ENCODE data around the gene PCMT1. TPM values are rescaled to one million over a fixed set of nuclear protein-coding genes. Genes with fewer than 3 reads are reported as not detected.
"Not testable (repeated sequence)": the region's sequence is repeated elsewhere in the genome, so short reads cannot be mapped to it uniquely, and the experiment has no call there.

PCMT1 gene
- total RNA-seq, 3 donors from 2014 or later (not counting 1 experiment from before 2014, with no cell fraction given): 31.7 to 53.6 (median 41.5) TPM

DNA sequence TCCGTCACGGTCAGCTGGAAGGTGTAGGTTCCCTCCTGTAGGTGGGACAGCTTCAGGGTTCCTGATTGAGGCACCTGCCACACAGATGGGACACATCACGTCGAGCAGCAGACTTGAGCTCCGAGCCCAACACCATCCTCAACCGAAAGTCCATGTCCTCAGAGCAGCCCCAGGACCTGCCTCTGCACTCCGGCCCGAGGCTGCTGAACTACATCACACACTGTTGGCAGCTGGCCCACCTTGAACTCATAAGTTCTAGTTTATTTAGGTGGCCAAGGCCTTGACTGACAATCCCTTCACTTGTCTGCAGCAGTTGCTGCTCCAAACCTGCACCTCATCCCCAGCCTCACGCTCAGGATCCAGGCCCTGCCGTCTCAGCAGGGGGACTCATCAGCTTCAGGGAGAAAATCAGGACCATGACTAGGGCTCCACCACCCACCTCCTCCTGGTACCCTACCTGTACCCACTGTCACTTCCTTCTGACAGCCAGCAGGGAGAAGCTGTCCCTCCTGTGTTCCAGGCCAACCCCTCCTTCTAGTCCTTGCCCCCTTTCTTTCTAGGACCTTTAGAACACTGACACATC lies 93.6 kb downstream of the PCMT1 start:
- ATAC-seq (no peak), DNase-seq (no peak)
- no peaks in the 10 kb centered on the region for H3K4me1 ChIP-seq (ENCODE audit: control insufficient read depth, insufficient read depth, low read length)
- Mint-ChIP-seq H3K4me1 (no peaks in the 10 kb centered on the region), H3K4me3 (no peak overlapping the region), H3K36me3 (no peaks in the 10 kb centered on the region), H3K27ac (no peak overlapping the region), H3K27me3 (ENCODE audit: low read depth in 2 of 2) (peaks cover 10 to 16% of the 10 kb centered on the region in 2 donors), H3K9me3 (no peaks in the 10 kb centered on the region)
- no peaks in the 10 kb centered on the region for H3K9me3 ChIP-seq (ENCODE audit: control insufficient read depth, insufficient read depth, low read length)
- 85% methylated on average over 10 of the region's 10 CpGs for WGBS (ENCODE audit: insufficient coverage)
- no peak overlapping the region for H3K27ac ChIP-seq (ENCODE audit: low read length)
- no peaks in the 10 kb centered on the region for H3K27me3 ChIP-seq (ENCODE audit: control insufficient read depth, insufficient read depth, low read length)
- intact Hi-C loops (cut with micrococcal nuclease): no loop called here
- H3K4me3 ChIP-seq (ENCODE audit: low read length): no peak overlapping the region
- no peaks in the 10 kb centered on the region for H3K36me3 ChIP-seq (ENCODE audit: control insufficient read depth, insufficient read depth, low read length)
- no peak for TF ChIP-seq CTCF (IDR thresholded peaks at IDR 0.05)

DNA sequence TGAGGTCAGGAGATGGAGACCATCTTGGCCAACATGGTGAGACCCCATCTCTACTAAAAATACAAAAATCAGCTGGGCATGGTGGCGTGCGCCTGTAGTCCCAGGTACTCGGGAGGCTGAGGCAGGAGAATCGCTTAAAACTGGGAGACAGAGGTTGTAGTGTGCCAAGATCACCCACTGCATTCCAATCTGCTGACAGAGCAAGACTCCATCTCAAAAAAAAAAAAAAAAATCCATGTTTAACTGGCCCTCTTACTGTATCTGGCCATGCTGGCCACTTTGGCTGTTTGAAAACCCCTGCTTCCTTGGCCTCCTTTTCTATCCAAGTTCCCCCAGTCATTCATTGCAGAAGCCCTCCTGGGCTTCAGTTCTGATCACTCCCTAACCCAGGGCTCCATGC lies 94.5 kb downstream of the PCMT1 start:
- 94% methylated on average over 4 of the region's 4 CpGs for WGBS (ENCODE audit: insufficient coverage)
- DNase-seq; H3K9me3 ChIP-seq (ENCODE audit: control insufficient read depth, insufficient read depth, low read length); ATAC-seq; H3K9me3 Mint-ChIP-seq; H3K36me3 Mint-ChIP-seq; H3K4me3 ChIP-seq (ENCODE audit: low read length); H3K27me3 ChIP-seq (ENCODE audit: control insufficient read depth, insufficient read depth, low read length); H3K36me3 ChIP-seq (ENCODE audit: control insufficient read depth, insufficient read depth, low read length); H3K27ac ChIP-seq (ENCODE audit: low read length); H3K4me3 Mint-ChIP-seq; intact Hi-C loops (cut with micrococcal nuclease); H3K4me1 Mint-ChIP-seq; H3K27ac Mint-ChIP-seq; H3K4me1 ChIP-seq (ENCODE audit: control insufficient read depth, insufficient read depth, low read length): not testable (repeated sequence)
- H3K27me3 Mint-ChIP-seq (ENCODE audit: low read depth in 2 of 2): peaks cover 8 to 16% of the 10 kb centered on the region in 2 donors

- Histone ChIP-seq H3K4me3 (ENCODE audit: low read length) (no peak overlapping the region), H3K27ac (ENCODE audit: low read length) (no peak overlapping the region), H3K4me1 (ENCODE audit: control insufficient read depth, insufficient read depth, low read length) (no peaks in the 10 kb centered on the region), H3K27me3 (ENCODE audit: control insufficient read depth, insufficient read depth, low read length) (no peaks in the 10 kb centered on the region), H3K36me3 (ENCODE audit: control insufficient read depth, insufficient read depth, low read length) (no peaks in the 10 kb centered on the region), H3K9me3 (ENCODE audit: control insufficient read depth, insufficient read depth, low read length) (no peaks in the 10 kb centered on the region)
- no peak overlapping the region for H3K27ac Mint-ChIP-seq
- DNase-seq (no peak), ATAC-seq (no peak)
- H3K36me3 Mint-ChIP-seq: no peaks in the 10 kb centered on the region
- WGBS (ENCODE audit: insufficient coverage): 86% methylated on average over 2 of the region's 2 CpGs
- no peak overlapping the region for H3K4me3 Mint-ChIP-seq
- H3K27me3 Mint-ChIP-seq (ENCODE audit: low read depth in 2 of 2): peaks cover 6 to 16% of the 10 kb centered on the region in 2 donors
- H3K9me3 Mint-ChIP-seq: no peaks in the 10 kb centered on the region
- no peaks in the 10 kb centered on the region for H3K4me1 Mint-ChIP-seq
- intact Hi-C loops (cut with micrococcal nuclease): no loop called here
- no peak for TF ChIP-seq CTCF (IDR thresholded peaks at IDR 0.05)
These were observed 94.9 kb downstream of the PCMT1 start for GRCh38 chr6:149844480-149844879.

- intact Hi-C loops (cut with micrococcal nuclease): no loop called here
- TF ChIP-seq CTCF (IDR thresholded peaks at IDR 0.05): no peak
- Histone ChIP-seq H3K4me3 (ENCODE audit: low read length) (no peak overlapping the region), H3K9me3 (ENCODE audit: control insufficient read depth, insufficient read depth, low read length) (no peaks in the 10 kb centered on the region), H3K27ac (ENCODE audit: low read length) (no peak overlapping the region), H3K4me1 (ENCODE audit: control insufficient read depth, insufficient read depth, low read length) (no peaks in the 10 kb centered on the region), H3K27me3 (ENCODE audit: control insufficient read depth, insufficient read depth, low read length) (no peaks in the 10 kb centered on the region), H3K36me3 (ENCODE audit: control insufficient read depth, insufficient read depth, low read length) (no peaks in the 10 kb centered on the region)
- no peaks in the 10 kb centered on the region for H3K9me3 Mint-ChIP-seq
- no peak overlapping the region for H3K27ac Mint-ChIP-seq
- ATAC-seq (peak in 1 of 3 donors; percentile 77), DNase-seq (no peak)
- no peaks in the 10 kb centered on the region for H3K36me3 Mint-ChIP-seq
- 61% methylated on average over 3 of the region's 3 CpGs for WGBS (ENCODE audit: insufficient coverage)
- no peaks in the 10 kb centered on the region for H3K4me1 Mint-ChIP-seq
- H3K27me3 Mint-ChIP-seq (ENCODE audit: low read depth in 2 of 2): peaks cover 9 to 16% of the 10 kb centered on the region in 2 donors
- H3K4me3 Mint-ChIP-seq: no peak overlapping the region
These were observed 96.0 kb downstream of the PCMT1 start for GRCh38 chr6:149845549-149845948.

All from natural killer cell (primary cell).